ENCODE results near the gene CFAP157.
A peak's percentile ranks its signal among the peaks of the same experiment; 100 is the strongest.

Gene CFAP157

DNA sequence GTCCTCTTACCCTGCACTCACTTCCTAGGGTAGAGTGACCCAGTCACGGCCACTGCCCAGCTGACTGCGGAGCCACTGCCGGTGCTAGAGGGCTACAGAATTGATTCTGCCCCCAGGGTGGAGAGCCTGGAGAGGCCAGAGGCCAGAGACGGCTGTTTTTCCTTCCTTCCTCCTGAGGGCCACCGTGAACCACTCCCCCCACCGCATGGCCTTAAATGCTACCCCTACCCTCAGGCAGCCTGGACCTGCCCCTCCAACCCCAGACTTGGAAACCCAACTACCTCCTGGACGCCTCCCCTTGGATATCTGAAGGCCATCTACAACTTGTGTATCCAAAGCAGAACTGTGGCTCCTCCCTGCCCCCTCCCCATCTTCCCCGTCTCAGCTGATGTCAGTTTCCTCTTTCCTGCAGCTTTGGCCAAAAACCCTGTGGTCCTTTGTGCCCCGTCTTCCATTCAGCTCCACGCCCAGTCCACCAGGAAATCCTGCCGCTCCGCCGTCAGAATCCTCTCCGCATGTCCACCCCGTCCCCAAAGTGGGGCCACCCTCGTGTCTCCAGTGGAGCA lies 55.4 kb downstream of the CFAP157 start:
- peak; percentile 31 for DNase-seq (ENCODE audit: low spot score)

DNA sequence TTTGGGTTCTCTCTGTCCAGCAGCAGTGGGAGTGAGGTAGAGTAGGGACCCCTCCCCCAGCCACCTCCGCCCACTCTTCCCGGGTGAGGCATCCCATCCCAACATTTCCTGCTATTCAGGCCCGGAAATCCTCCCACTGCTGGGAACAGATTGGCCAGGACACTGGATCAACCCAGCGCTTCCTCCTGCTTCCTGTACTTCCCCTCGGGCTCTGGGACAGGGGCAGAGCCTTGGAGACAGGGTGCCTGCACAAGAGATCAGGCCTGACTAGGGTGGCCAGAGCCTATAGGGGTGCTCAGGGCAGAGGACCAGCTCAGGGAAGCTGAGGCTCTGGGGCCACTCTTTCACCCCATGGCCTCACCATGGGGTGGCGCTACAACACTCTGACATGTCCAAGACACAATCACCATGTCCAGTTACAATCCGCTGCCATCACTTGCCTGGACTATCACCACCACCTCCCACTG lies 57.2 kb downstream of the CFAP157 start:
- peak; percentile 41 for DNase-seq (ENCODE audit: low spot score)

DNA sequence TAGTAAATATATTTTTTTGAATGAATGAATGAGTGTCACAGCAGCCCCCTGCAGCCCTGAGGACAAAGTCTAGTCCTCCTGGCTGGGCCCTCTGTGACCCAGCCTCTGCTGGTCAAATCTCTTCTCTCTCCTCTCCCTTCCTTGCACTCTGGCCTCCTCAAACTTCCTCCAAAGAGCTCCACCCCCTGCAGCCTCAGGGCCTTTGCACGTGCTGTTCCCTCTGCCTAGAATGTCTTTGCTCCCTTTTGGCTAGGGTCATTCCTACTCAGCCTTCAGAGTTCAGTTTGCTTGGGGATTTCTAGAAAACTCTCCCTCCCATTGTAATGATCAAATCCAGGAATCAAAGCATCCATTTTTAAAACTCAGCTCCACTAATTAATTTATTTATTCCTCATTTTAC lies 58.6 kb downstream of the CFAP157 start:
- no peak for DNase-seq (ENCODE audit: low spot score)
